ENCODE data around the gene ZNF460. TPM values are rescaled to one million over a fixed set of nuclear protein-coding genes. Genes with fewer than 3 reads are reported as not detected.
"Not testable (repeated sequence)": the region's sequence is repeated elsewhere in the genome, so short reads cannot be mapped to it uniquely, and the experiment has no call there.

Gene ZNF460
- total and polyA plus RNA-seq, 2 of the 8 experiments (the other 6 are each of a cell fraction or from before 2014, with no cell fraction given): 9.3 to 57.9 TPM

DNA sequence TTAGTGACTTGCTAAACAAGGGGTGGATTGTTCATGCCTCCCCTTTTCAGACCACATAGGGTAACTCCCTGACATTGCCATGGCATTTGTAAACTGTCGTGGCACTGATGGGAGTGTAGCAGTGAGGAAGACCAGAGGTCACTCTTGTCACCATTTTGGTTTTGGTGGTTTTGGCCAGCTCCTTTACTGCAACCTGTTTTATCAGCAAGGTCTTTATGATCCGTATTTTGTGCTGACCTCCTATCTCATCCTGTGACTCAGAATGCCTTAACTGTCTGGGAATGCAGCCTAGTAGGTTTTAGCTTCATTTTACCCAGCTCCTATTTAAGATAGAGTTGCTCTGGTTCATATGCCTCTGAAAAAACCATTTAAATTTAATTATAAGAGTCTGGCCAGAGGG is 1.8 kb upstream of the ZNF460 start:
- H4K91ac ChIP-seq (replicated peaks; ENCODE audit: insufficient read length, low read length); H4K8ac ChIP-seq (ENCODE audit: extremely low read depth, insufficient read depth, low read length); H2BK12ac ChIP-seq (ENCODE audit: low read depth, low read length); H3K79me1 ChIP-seq (ENCODE audit: low read depth, low read length); H3K4me1 ChIP-seq (replicated peaks in 1 of 4; ENCODE audit: control insufficient read depth in 3 of 4, insufficient read depth in 4 of 4, low read length in 3 of 4); H4K20me1 ChIP-seq (replicated peaks in 1 of 2; ENCODE audit: control insufficient read depth in 1 of 2, insufficient read depth in 2 of 2, low read length in 2 of 2); DNase-seq (ENCODE audit: low read depth in 1 of 2, low spot score in 2 of 2); H2BK5ac ChIP-seq (ENCODE audit: low read depth, low read length); H3K27me3 ChIP-seq (replicated peaks in 1 of 4; ENCODE audit: control insufficient read depth in 3 of 4, extremely low read depth in 1 of 4, insufficient read depth in 3 of 4, low read length in 3 of 4); H2AFZ ChIP-seq (ENCODE audit: low read length); H2BK20ac ChIP-seq (ENCODE audit: low read length); H3K9me3 ChIP-seq (ENCODE audit: insufficient read depth in 2 of 2, low read depth in 1 of 2, low read length in 1 of 2); H4K5ac ChIP-seq (ENCODE audit: insufficient read length, low read depth, low read length); H3K9ac ChIP-seq (replicated peaks in 1 of 4; ENCODE audit: extremely low read depth in 1 of 4, low read depth in 3 of 4, low read length in 3 of 4); H3K23me2 ChIP-seq (ENCODE audit: low read depth, low read length); H3K4ac ChIP-seq (replicated peaks; ENCODE audit: insufficient read length, low read depth, low read length); CTCF ChIA-PET (ENCODE audit: partially characterized antibody); H3K14ac ChIP-seq (ENCODE audit: insufficient read length); H3K56ac ChIP-seq (replicated peaks; ENCODE audit: insufficient read length, low read depth, low read length); H3K18ac ChIP-seq (ENCODE audit: extremely low read depth, low read length); H3K4me2 ChIP-seq (ENCODE audit: insufficient read depth in 1 of 2, low read depth in 2 of 2, low read length in 2 of 2); FAIRE-seq; H3K4me3 ChIP-seq (ENCODE audit: extremely low read depth in 1 of 4, insufficient read depth in 2 of 4, low read depth in 3 of 4, low read length in 4 of 4); H3K36me3 ChIP-seq (ENCODE audit: control insufficient read depth in 2 of 4, insufficient read depth in 4 of 4, low read length in 3 of 4); H2BK15ac ChIP-seq (ENCODE audit: low read length); H2BK120ac ChIP-seq (replicated peaks; ENCODE audit: low read depth, low read length); H2AK5ac ChIP-seq (ENCODE audit: low read depth, low read length); H3K23ac ChIP-seq (ENCODE audit: insufficient read length); H3K27ac ChIP-seq (ENCODE audit: low read depth, low read length): not testable (repeated sequence)
- peaks cover 21 to 29% of the 10 kb centered on the region in 2 experiments for H3K79me2 ChIP-seq (ENCODE audit: control insufficient read depth in 1 of 2, insufficient read depth in 2 of 2, low read length in 2 of 2)
- POLR2A ChIA-PET (ENCODE audit: partially characterized antibody): interaction anchor here (0.9 to 1.7 kb wide), 2 partner anchors 15 to 38 kb away, joined by 3 to 6 read pairs; partner anchors contain the start of gene ZNF805
- WGBS, 2 experiments (ENCODE audit: extremely low coverage in 1 of 2, insufficient coverage in 1 of 2, insufficient read length in 1 of 2, insufficient replicate concordance in 2 of 2, low coverage in 1 of 2, low lambda C conversion rate in 2 of 2, missing lambda C conversion rate in 1 of 2): 94% methylated on average over 2 of the region's 2 CpGs; no CpG with 5 or more reads in 1 of the 2 experiments
